GM18870 (cell line): ENCODE measurements around the gene BMP7.

ENCODE experiments used
- ATAC-seq: cut with Tn5 transposase; IDR thresholded peaks from one replicate; pipeline ENCODE4 v1.9.1; 2021; ENCODE audit warnings: moderate library complexity; ENCODE audit not compliant: unreplicated experiment

The BMP7 gene

GRCh38 chr20:57131077-57131476 is 135.4 kb downstream of the BMP7 start:
- ATAC-seq: no peak

DNA sequence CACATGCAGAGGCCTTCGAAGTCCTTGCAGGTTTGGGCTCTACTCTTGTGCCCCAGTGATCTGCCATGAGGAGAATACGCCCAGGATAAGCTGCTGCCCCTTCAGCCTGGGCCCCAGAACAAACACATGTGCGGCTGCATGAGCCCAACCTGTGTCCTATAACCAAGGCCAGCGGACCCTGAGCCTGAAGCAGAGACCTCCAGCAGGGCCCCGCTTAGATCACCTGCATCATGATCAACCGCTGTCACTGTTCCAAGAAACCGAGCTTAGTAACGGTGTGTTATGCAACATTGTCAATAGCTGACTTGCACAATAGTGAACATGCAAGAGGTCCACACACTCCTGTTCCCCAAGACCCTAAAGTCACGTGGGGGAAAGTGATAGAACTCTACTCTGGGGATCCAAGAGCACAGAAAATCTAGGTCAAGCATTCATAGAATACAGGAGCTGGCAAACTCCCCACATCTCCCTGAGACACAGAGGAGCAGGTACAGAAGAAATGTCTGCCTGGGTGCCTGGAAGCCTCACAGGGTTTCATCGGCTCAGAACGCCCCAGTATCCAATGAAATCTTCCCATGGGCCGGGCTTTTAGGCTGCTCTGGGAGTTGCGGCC is 136.2 kb downstream of the BMP7 start:
- no peak for ATAC-seq

- ATAC-seq: no peak
Observed at GRCh38 chr20:57129303-57129702, 137.1 kb downstream of the BMP7 start.

DNA sequence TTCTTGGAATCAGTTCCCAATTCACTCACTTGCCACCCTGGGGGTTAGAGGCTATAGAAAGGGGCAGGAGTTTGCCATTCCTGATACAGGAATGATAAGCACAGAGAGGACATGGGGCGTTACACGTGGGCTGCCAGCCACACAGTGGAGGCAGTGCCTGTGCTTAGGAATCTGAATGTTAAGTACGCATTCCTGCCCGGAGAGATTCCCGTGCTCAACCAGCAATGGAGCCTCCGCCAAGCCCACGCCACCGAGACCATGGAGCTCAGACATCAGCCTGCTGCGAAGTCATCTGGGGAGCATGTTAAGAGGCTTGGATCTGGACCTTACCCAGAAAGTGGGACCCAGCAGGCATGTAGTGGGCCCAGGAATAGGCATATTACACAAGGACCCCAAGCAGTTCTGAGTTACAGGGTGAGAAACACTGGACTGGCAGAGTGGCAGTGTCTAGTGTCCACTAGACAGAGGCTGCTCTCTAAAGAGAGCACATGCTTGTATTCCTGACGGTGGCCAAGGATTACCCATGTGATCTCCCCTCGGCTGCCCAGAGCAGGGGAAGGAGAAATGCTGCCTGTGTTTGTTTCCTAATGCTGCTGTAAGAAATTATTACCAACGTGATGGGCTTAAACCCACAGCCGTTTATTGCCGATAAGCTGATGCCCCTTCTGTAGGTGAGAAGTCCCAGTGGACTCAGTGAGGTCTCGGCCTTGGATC is 138.2 kb downstream of the BMP7 start:
- no peak for ATAC-seq

DNA sequence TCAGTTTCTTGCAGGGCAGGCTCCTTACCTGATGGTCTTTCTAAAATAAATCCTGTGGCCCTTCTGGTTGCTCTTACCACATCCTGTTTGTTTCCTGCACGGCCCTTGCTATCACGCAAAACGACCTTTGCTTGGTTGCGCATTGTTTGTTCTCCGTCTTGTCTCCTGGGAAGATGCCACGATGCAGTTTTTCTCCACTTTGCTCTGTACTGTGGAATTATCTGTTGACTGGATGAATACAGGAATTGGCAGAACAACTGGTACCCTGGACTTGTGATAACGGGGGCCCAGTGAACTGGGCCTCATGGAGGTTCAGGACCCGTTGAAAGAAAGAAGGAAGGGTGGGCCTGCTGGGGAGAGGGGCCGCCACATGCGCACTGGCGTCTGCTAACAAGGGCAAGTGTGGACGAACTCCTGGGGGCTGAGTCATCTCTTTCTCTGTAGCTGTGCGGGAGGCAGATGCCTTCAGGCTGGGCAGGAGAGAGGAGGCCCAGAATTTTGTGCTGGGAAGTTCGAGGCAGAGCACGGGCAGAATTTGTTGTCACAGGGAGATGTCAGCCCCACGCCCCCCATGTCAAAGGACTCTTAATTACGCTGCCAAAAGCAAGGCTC is 139.9 kb downstream of the BMP7 start:
- no peak for ATAC-seq

- ATAC-seq: no peak
Observed at GRCh38 chr20:57124800-57125517, 141.5 kb downstream of the BMP7 start.

GRCh38 chr20:57124366-57124765 is 142.1 kb downstream of the BMP7 start:
- ATAC-seq: no peak

GRCh38 chr20:57123504-57123903 is 142.9 kb downstream of the BMP7 start:
- no peak for ATAC-seq

DNA sequence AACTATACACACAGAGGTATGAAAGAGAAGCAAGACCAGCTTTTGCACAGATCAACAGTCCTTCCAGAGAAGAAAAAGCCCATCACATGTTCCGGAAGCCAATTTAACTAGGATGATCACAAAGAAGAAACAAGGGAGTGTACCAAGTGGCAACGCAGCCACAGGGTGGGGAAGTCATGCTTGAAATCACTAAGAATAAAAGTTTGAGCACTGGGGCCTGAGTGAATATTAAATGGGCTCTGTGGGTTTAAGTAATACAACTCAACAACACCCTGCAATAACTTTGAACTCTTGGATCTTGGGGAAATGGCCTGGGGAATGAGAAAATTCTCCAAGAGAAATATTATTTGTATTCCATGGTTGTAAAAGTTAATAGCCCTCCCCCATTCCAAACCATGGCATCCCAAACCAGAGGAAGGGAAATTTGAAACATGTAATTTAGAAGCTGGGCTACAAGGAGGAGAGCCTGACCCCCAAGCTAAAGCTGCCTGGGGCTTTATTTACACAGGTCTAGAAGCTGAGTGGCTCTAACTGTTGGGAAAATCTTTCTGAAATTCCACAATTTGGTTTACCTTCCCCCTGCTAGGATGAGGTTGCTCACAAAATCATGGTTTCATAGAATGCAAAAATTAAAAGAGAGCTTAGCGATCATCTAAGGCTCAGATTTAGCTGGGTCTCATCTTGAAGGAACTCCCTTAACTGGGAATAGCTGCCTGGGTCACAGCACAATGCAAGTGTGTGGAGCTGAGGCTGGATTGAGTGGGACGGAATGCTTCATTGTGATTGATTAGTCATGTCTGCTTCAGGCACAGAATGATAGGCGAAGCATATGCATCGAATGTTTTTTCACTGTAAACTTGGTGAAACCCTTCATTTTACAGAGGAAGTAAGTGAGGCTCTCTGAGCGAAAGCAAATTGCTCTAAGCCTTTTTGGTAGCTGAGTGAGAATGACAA is 143.6 kb downstream of the BMP7 start:
- ATAC-seq: no peak

- ATAC-seq: no peak
Observed at GRCh38 chr20:57118964-57119363, 147.5 kb downstream of the BMP7 start.
